GM12873 (cell line): ENCODE data around the gene EOMES.

Experiments
- CTCF ChIP-seq: IDR thresholded peaks from 2 replicates; pipeline ENCODE4 v1.5.1; 2012; ENCODE audit warnings: low read depth, mild to moderate bottlenecking, moderate library complexity, low read length, control low read depth; ENCODE audit not compliant: insufficient read depth; ENCODE audit errors: missing control alignments

The EOMES gene

GRCh38 chr3:27679691-27680090, 42.4 kb downstream of the EOMES start:
- no peak for TF ChIP-seq CTCF

GRCh38 chr3:27678234-27678633, 43.9 kb downstream of the EOMES start:
- TF ChIP-seq CTCF = no peak

- TF ChIP-seq CTCF = no peak
Observed at GRCh38 chr3:27677565-27677964, 44.6 kb downstream of the EOMES start.

GRCh38 chr3:27675287-27675686, 46.8 kb downstream of the EOMES start:
- no peak for TF ChIP-seq CTCF

- no peak for TF ChIP-seq CTCF
Observed at GRCh38 chr3:27673701-27674100, 48.4 kb downstream of the EOMES start.

GRCh38 chr3:27671101-27671500, 51.0 kb downstream of the EOMES start:
- no peak for TF ChIP-seq CTCF

- no peak for TF ChIP-seq CTCF
Observed at GRCh38 chr3:27670619-27671018, 51.5 kb downstream of the EOMES start.
